GM19397 (cell line): Measurements from ENCODE around the gene ULK4.

Source experiments
- ATAC-seq: cut with Tn5 transposase; IDR thresholded peaks from one replicate; pipeline ENCODE4 v1.9.1; 2021; ENCODE audit warnings: mild to moderate bottlenecking, moderate library complexity; ENCODE audit not compliant: unreplicated experiment

ULK4 gene

DNA sequence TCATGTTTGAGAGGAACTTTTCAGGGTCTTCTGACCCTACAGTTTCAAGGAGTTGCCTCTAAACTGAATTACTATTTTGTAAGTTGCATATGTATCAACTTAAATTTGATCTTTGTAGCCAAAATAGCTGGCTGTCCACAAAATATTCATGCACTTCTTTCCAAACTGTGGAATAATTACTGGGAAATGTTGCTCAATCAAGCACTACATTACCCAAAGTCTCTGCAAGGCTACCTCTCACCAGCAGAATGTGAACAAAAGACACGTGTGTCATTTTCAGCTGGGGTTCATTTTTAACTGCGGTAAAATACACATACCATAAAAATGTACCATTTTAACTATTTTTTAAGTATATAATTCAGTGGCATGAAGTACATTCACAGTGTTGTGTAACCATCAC is 442.2 kb downstream of the ULK4 start:
- no peak for ATAC-seq

DNA sequence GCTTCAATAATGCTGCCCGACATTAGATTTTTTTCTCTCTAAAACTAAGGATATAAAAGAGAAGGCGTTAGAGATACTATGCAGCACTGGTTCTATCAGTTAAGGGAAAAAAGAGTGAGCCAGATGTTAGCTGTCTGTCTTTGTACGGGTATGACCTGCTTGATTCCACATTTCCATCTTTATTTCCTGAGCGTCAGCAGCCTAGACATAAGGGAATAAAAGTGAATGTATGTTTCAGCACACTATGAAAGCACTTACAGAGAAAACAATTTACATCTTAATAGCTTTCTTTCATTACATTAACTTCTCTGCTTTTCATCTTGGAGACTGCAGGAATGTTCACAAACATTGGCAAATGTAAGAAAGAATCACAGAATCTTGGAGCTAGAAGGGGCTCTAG is 443.3 kb downstream of the ULK4 start:
- no peak for ATAC-seq

DNA sequence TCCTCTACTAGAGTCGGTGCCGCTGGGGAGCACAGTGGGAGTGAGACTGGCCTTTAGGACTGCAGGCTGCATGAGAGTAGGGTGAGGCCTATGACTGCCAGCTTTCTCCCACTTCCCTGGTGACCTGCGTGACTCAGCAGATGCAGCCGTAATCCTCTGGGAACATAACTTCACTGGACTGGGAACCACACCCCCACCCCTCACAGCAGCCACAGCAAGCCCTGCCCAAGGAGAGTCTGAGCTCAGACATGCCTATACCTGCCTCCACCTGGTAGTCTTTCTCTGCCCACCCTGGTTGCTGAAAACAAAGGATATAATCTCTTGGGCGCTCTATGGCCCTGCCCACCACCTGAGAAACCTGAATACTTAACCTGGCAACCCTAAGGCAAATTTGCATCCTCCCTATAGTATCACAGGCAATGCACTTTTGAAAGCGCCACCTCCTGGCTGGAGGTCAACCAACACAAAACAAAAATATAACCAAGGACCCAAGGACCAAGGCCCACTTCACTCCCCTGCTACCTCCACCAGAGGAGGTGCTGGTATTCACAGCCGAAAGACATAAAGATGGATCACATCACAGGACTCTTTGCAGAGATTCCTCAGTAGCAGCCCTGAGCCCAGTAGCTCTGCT is 453.7 kb downstream of the ULK4 start:
- no peak for ATAC-seq

DNA sequence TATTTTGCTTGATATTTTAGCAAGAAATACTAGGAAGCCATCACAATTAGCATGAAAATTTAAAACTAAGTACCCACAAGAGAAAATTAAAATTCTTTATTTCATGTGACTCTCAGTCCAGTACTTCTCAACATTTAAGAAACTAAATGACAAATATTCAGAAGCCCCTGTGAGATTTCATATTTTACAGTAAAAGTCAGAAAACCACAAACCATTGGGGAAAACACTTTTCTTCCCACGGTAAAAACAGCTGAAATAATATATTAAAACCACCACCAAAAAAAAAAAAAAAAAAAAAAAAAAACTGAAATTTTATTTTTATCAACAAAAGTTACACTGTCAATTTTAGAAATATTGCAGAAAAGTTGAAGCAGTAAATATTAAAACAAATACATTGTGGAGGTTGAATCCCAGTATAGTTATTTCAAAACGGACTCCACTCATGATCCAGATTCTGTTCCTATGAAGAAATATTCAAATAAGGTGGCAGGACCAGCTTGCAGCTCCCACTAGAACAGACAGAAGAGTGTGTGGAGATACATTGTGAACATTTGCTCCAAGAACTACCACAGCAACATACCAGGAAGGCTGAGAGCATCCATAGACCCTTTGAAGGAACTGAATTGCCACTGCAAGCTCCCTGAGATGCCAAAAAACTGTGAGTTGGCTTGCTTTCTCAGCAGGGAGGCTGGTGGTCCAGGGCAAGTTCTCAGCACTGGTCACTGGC is 454.4 kb downstream of the ULK4 start:
- ATAC-seq: no peak

DNA sequence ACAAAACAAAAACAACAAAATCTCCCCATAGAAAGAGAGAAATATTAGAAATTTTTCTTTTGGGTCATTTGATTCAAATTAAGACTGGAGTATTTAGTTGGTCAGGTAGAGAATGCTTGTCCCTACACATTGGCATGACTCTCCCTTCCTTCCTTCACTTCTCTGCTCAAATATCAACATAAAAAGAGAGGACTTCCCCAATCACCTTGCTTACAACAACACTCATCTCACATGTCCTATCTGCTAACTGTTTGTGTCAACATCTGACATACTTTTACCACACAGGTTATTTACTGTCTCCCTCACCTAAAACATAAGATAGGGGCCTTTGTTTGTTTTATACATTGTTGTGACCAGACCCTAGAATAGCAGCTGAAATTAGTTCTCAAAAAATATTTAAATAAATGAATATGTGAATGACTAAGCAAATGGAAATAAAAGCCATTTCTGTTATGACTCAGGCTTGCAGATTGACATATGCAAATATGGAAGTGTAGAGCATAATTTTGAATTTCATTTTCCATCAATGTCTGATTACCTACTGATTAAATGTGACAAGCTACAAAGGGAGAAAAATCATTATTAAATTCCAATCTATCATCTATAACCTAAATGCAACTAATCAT is 457.8 kb downstream of the ULK4 start:
- no peak for ATAC-seq

DNA sequence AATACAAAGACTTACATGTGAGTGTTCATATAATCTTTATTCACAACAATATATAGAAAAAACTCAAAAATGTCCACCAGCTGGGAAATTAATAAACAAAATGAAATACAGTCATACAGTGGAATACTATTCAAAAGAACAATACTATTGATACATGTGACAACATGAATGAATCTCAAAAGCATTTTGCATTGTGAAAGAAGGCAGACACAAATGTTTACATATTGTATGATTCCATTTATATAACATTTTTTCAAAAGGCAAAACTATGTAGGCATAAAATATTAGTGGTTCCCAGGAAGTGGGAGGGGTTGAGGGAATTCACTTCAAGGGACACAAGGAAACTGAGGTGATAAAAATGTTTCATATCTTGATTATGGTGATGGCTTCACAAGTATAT is 459.4 kb downstream of the ULK4 start:
- ATAC-seq: no peak

DNA sequence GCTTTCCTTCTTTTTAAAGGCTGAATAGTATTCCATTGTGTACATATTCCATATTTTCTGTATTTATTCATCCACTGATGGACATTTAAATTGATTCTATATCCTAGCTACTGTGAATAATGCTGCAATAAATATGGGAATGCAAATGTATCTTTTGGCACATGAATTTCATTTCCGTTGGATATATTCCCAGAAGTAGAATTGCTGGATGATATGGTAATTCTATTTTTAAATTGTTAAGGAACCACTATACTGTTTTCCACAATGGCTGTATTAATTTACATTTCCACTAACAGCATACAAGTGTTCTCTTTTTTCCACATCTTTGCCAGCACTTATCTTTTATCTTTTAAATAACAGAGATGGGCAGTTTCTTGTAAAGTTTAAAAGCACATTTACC is 459.9 kb downstream of the ULK4 start:
- ATAC-seq: no peak

DNA sequence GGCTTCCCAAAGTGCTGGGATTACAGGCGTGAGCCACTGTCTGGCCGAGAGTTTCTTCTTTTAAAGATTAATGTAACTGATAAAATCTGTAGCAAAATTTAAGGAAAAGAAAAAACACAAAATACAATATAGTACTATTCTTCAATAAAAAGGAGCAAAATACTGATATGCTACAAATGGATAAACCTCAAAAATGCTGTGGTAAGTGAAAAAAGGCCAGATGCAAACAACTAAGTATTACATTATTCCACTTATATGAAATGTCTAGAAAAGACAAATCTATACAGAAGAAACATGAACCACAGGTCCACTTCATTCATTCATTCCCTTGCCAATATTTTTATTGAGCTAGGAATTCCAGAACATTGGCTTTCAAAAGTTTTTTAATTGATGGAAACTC is 463.1 kb downstream of the ULK4 start:
- no peak for ATAC-seq

DNA sequence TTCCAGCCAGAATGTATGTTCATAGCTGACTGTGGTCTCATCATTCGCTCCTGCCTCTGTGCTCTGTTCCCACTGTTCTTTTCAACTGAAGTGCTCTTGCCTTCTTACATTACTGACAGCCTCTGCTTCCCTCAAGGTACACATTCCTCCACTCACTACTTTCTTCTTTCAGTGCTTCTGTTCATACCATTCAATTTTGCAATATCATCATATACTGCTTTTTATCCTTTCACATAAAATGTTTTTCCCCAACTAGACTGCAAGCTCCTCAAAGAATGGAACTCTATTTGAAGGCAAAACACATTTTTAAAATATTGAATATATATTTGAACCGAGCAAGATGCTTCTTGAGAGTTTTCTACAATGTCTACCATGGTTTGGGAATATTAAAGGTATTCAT is 471.5 kb downstream of the ULK4 start:
- no peak for ATAC-seq

DNA sequence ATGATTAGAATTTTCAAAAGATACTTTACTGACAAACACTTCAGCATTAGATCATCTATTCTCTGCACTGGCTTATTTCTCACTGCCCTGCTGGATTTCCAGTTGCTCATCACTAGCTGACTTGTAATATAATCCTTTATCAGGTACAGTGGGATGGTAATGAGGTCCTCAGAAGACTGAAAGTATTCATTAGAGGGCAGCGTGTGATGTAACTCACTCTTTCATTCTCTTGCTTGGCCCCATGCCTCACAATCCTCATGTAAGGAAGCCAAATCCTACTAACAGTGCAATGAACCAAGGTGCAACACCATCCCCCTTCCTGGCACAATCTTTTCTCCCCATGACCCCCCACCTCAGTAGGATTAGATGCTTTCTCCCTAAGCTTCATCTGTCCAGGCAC is 472.7 kb downstream of the ULK4 start:
- ATAC-seq: no peak

DNA sequence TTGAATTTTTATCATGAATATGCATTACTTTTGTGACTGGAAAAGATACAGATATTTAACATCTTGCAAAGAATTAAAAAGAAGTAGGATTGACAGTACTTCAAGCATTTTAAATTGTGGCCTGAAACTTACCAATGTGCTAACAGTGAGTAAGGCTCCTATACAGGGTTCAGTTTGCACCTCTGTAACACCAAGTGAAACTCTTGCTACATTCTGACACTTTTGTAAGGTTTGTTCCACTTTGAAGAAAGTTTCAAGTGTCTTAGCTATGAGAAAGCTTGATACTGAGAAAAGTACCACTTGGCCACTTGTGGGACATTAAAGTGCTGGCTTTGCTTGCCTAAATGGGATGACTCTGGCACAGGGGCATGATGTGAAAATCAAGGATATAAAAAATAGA is 473.4 kb downstream of the ULK4 start:
- ATAC-seq: no peak

DNA sequence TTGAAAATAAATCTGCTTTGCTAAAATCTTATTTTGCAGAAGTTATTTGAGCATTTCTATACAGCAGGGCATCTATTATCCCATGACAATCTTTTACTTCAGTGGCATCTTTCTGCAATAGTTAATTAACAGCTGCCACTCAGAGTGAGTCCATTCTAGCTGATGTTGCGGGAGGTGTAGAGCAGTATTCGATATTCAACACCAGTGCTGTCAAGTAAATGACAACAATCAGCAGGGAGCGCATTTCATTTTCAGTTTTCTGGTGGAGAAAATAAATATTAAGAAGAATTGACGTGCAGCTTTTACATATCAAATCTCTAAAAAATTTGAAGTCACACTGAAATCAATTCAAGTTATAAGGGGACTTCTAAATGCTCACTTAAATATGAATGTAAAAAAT is 476.4 kb downstream of the ULK4 start:
- no peak for ATAC-seq

DNA sequence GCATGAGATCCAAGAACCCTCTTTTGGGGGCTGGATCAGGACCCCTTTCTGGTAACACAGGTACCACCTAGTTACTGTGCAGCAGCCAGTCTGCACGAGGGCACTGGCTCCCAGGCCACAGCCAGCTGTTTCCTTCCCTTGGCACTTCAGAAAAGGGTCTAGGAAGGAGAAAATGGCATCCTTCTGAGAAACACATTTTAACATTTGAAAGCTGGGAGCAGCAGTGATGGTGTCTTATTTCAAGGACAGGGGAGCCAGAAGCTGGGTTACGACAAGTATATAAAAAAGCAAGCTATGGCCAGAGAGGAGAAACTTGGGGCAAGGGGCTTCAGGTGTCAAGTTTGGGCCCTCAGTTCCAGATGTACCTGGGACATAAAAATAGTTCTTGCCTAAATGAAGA is 479.8 kb downstream of the ULK4 start:
- ATAC-seq: no peak

DNA sequence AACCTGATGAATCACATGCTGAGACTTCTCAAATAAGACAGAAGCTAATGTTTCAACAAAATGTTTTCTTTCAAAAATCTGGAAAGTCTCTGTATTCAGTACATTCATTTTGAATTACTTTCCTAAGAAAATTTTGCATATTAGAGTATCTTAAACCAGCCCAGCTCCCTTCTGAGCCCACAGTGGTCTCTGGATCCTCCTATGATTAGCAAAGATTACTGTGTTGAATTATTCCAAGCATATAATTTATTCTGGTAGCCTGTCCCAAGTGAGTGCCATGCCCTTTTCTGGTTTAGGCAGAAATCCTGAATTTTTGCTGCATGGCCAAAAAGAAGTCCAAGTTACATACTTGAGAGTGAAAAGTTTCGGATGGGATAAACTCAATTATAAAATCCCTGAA is 483.6 kb downstream of the ULK4 start:
- no peak for ATAC-seq

DNA sequence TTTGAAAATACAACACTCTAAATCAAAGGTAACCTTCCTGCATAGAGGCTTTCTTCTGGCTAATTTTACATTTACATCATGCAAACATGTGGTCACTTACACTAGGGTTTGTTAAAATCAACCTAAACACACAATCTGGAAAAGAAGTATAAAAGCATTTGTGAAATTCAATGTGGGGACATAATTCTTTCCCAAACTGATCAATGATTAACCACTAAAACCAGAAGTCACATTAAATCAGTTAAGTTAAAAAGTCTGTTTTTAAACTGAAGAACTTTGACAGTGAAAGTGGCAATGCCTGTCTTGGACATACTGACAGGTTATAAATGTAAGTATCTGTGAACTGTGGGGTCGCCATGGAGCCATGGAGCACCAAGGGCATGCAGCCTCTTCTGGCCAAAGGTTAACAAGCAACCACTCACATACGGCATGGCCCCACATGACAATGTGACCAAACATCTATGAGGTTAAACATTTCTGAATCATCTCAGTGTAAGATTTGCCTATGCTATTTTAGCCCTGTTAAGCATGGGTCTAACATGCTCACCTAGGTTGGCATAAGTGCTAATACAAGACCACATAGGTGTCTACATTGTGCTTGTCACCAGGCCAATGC is 484.4 kb downstream of the ULK4 start:
- ATAC-seq: no peak

DNA sequence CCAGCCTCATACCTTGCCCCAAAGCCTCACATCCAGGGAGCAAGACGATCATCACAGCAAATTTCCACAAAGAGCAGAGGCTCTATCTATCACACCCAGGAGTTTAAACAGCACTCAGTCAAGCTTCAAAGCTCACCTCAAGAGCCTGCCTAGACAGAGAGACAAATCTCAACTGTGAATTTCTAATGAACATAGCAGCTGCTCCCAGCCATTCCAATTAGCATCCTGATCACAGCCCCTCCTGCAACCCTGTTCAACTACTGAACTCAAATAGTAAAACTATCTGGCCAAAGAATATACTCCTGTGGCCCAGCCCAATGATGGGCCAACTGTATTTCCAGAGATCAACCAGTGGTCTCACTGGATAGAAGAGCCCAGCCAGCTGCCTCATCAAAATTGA is 492.8 kb downstream of the ULK4 start:
- no peak for ATAC-seq

DNA sequence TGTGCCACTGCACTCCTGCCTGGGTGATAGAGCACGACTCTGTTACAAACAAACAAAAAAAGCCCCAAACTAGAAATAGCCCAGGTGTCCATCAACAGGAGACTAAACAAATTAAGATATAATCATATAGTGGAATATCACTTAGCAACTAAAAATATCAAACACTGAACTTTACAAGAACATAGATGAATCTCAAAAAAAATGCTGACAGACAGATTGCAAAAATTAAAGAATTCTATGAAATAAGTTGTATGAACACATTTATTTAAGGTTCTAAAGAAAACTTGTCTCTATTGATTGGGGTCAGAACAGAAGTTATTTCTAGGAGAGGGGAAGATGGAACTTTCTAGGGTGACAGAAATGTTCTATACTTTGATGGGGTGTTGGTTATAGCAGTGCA is 494.4 kb downstream of the ULK4 start:
- no peak for ATAC-seq

DNA sequence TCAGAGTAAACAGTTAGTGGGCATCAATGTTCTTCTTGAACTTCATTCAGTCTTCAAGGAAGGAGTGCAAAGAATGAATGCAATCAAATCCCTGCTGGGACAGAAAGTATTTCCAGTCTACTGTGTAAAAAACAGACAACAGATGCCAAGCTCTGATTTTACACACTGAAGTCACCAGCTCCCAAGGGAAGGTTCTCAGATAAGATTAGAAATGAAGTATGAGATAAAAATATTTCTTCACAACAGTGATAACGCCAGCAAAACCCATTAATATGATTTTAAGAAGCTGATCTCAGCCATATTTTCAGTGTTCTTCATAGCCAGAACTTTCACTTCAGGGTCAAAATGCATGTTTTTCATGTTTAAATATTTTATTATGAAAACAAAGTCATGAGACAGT is 497.0 kb downstream of the ULK4 start:
- no peak for ATAC-seq

DNA sequence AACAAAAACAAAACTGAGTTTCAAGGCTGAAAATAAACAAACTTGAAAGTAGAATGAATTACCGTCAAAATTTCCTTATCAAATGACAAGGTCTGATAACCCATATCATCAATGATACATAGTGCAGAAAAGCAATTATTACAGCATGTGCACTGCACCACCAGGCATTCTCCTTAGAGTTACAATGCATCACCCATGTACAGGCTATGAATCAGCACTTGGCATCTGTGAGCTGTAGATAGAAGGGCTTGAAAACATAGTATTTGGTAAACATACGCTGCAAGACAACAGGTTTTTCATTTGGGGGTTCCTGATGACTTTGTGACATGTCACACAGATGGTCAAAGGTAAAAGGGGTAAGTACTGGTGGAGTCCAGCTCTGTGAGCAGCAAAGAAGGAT is 497.5 kb downstream of the ULK4 start:
- no peak for ATAC-seq

DNA sequence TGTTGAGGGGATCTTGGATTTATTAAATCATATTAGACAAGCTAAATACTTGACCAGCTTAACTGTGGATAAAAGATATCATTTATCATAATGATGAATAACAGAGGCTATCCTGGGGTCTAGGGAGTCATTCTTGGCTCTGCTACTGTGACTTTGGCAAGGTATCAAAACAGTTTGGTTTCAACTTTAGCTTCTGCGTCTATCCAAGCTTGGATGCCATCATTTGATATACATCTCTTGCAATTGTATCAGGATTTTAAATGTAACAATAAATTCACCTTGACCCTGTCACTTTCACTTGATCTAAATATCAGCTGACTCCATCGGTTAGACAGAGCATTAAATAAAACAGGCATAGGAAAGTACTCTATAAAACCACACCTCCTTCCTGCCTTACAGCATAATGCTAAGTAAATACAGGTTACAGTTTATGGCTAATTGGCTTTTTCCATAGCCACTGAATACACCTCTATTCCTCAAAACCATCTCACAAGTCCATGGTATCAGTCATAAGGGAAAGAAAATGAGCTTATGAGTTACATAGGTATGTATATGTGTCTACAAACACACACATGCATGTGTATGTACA is 499.7 kb downstream of the ULK4 start:
- ATAC-seq: no peak

DNA sequence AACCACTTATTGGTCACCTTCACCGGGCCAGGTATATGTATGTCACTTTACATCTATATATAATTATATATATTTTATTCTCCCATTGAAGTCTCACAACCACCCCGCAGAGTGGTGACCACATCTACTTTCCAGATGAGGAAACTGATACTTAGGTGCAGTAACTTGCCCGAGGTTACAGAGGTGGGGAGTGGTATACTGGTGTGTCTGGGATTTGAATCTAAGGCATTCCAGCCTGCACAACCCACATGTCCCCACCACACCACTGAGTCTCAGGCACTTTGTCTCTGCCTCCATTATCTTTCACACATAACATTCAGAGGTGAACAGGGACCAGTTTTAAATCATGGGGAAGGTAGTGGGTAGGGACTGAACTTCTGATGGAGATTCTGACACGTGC is 501.2 kb downstream of the ULK4 start:
- no peak for ATAC-seq

DNA sequence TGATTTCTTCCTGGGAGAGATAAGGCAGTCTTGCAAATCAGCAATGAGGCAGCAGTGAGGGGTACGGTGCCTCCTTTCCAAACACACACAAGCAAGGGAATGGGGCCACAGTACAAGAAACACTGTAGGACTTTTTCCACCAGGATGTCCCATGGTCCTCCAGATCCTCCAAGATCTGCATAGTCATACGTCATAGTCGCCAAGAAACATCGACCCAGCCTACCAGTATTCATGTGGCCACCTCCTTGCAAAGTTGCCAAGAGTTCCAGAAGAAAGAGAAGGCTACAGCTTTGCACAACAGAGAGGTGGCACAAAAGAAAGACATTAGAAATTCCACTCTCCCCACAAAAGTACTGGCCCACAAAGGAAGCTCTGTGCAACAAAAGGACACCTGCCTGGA is 504.7 kb downstream of the ULK4 start:
- no peak for ATAC-seq
